Omental fat pad (tissue), 4 donors: ENCODE data around the gene TNNC1. TPM values are rescaled to one million over a fixed set of nuclear protein-coding genes. Genes with fewer than 3 reads are reported as not detected.

Experiments
- ATAC-seq: fragments of 150-250 bp; one replicate; pipeline ENCODE4 v1.9.1; 2016; ENCODE audit warnings: mild to moderate bottlenecking, moderate library complexity; ENCODE audit not compliant: low FRiP score
- DNase-seq: peaks from one replicate; pipeline ENCODE4 v3.0.0-alpha.2; 2019; ENCODE audit warnings: low spot score
- CTCF ChIP-seq, 3 donors: fragments of 450-650 bp; IDR thresholded peaks; one replicate each; pipeline ENCODE4 v1.5.1; 2016 to 2017; ENCODE audit warnings: antibody characterized with exemption in 3 of 3, mild to moderate bottlenecking in 3 of 3, moderate library complexity in 2 of 3
- total RNA-seq, 4 donors: library from RNA; depleted of rRNA; stranded (reverse); fragments of >200 nt; gene quantifications; one replicate each; pipeline ENCODE4 v1.1.0, GENCODE V29; 2016

TNNC1 gene
- total RNA-seq, 4 donors from 2014 or later = 2.4 to 2.5 TPM; not detected in 2

- TF ChIP-seq CTCF (IDR thresholded peaks at IDR 0.05) = no peak
- ATAC-seq (no peak), DNase-seq (peak; percentile 21)
These were observed 21.1 kb downstream of the TNNC1 start for GRCh38 chr3:52432691-52433141.

GRCh38 chr3:52432225-52432624 is 21.6 kb downstream of the TNNC1 start:
- TF ChIP-seq CTCF (IDR thresholded peaks at IDR 0.05) = no peak
- DNase-seq = peak; percentile 14
- no peak for ATAC-seq

- DNase-seq = no peak
- TF ChIP-seq CTCF (IDR thresholded peaks at IDR 0.05) = no peak
- ATAC-seq = no peak
These were observed 22.2 kb downstream of the TNNC1 start for GRCh38 chr3:52431459-52432223.

- ATAC-seq (no peak), DNase-seq (peak; percentile 12)
- no peak for TF ChIP-seq CTCF (IDR thresholded peaks at IDR 0.05)
These were observed 23.4 kb downstream of the TNNC1 start for GRCh38 chr3:52430416-52430810.

- TF ChIP-seq CTCF (IDR thresholded peaks at IDR 0.05) = no peak
- DNase-seq (peak; percentile 14), ATAC-seq (no peak)
These were observed 23.9 kb downstream of the TNNC1 start for GRCh38 chr3:52429779-52430415.

GRCh38 chr3:52429031-52429430 is 24.8 kb downstream of the TNNC1 start:
- peak; percentile 18 for DNase-seq
- TF ChIP-seq CTCF (IDR thresholded peaks at IDR 0.05) = no peak
- no peak for ATAC-seq
